ENCODE results near the gene ADSL.
"Not testable (repeated sequence)": the region's sequence is repeated elsewhere in the genome, so short reads cannot be mapped to it uniquely, and the experiment has no call there.

The ADSL gene

GRCh38 chr22:40377931-40378330, 31.6 kb downstream of the ADSL start:
- TF ChIP-seq, protein P1, sequence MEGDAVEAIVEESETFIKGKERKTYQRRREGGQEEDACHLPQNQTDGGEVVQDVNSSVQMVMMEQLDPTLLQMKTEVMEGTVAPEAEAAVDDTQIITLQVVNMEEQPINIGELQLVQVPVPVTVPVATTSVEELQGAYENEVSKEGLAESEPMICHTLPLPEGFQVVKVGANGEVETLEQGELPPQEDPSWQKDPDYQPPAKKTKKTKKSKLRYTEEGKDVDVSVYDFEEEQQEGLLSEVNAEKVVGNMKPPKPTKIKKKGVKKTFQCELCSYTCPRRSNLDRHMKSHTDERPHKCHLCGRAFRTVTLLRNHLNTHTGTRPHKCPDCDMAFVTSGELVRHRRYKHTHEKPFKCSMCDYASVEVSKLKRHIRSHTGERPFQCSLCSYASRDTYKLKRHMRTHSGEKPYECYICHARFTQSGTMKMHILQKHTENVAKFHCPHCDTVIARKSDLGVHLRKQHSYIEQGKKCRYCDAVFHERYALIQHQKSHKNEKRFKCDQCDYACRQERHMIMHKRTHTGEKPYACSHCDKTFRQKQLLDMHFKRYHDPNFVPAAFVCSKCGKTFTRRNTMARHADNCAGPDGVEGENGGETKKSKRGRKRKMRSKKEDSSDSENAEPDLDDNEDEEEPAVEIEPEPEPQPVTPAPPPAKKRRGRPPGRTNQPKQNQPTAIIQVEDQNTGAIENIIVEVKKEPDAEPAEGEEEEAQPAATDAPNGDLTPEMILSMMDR (IDR thresholded peaks at IDR 0.05; ENCODE audit: control insufficient read depth, insufficient read depth, low read depth, low read length, missing control alignments), result no peak
- DNase-seq (ENCODE audit: low read depth), result no peak
- no peak overlapping the region for H3K4me3 ChIP-seq (ENCODE audit: control insufficient read depth, low read depth, low read length)

DNA sequence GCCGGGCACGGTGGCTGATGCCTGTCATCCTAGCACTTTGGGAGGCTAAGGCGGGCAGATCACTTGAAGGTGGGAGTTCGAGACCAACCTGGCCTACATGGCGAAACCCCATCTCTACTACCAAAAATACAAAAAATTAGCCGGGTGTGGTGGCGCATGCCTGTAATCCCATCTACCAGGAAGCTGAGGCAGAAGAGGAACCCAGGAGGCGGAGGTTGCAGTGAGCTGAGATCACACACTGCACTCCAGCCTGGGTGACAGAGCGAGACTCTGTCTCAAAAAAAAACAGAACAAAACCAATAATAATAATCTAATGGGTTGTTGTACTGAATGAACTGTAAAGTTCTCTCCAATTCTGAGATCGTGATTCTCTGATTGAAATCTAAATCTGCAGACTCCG, 32.1 kb downstream of the ADSL start:
- DNase-seq (ENCODE audit: low read depth); H3K4me3 ChIP-seq (ENCODE audit: control insufficient read depth, low read depth, low read length): not testable (repeated sequence)

GRCh38 chr22:40381461-40381860, 35.2 kb downstream of the ADSL start:
- DNase-seq (ENCODE audit: low read depth), result no peak
- TF ChIP-seq, protein P1 (IDR thresholded peaks at IDR 0.05; ENCODE audit: control insufficient read depth, insufficient read depth, low read depth, low read length, missing control alignments), result no peak

GRCh38 chr22:40383905-40384304, 37.6 kb downstream of the ADSL start:
- TF ChIP-seq, protein P1 (IDR thresholded peaks at IDR 0.05; ENCODE audit: control insufficient read depth, insufficient read depth, low read depth, low read length, missing control alignments), result no peak
- H3K4me3 ChIP-seq (ENCODE audit: control insufficient read depth, low read depth, low read length), result no peak overlapping the region
- peak; percentile 43 for DNase-seq (ENCODE audit: low read depth)

More at GRCh38 chr22:40381461-40381860, 35.2 kb downstream of the ADSL start:
- H3K4me3 ChIP-seq (ENCODE audit: control insufficient read depth, low read depth, low read length), result no peak overlapping the region

GRCh38 chr22:40385036-40385782, 38.9 kb downstream of the ADSL start:
- no peak overlapping the region for H3K4me3 ChIP-seq (ENCODE audit: control insufficient read depth, low read depth, low read length)
- TF ChIP-seq, protein P1 (IDR thresholded peaks at IDR 0.05; ENCODE audit: control insufficient read depth, insufficient read depth, low read depth, low read length, missing control alignments), result no peak
- no peak for DNase-seq (ENCODE audit: low read depth)

- H3K4me3 ChIP-seq (ENCODE audit: control insufficient read depth, low read depth, low read length), result no peak overlapping the region
- TF ChIP-seq, protein P1 (IDR thresholded peaks at IDR 0.05; ENCODE audit: control insufficient read depth, insufficient read depth, low read depth, low read length, missing control alignments), result no peak
- DNase-seq (ENCODE audit: low read depth), result no peak
These were observed 41.4 kb downstream of the ADSL start for GRCh38 chr22:40387746-40388145.

- H3K4me3 ChIP-seq (ENCODE audit: control insufficient read depth, low read depth, low read length), result no peak overlapping the region
- TF ChIP-seq, protein P1 (IDR thresholded peaks at IDR 0.05; ENCODE audit: control insufficient read depth, insufficient read depth, low read depth, low read length, missing control alignments), result no peak
- DNase-seq (ENCODE audit: low read depth), result no peak
These were observed 41.9 kb downstream of the ADSL start for GRCh38 chr22:40388231-40388630.
